Gastrocnemius medialis (tissue), 4 donors: ENCODE results near the gene MKLN1. TPM values are rescaled to one million over a fixed set of nuclear protein-coding genes. Genes with fewer than 3 reads are reported as not detected.

Experiments
- ATAC-seq, 2 donors: fragments of 150-250 bp; one replicate each; pipeline ENCODE4 v1.9.1; 2016
- DNase-seq, 2 donors: peaks; one replicate each; pipeline ENCODE4 v3.0.0-alpha.2; 2019
- H3K27ac ChIP-seq, 4 donors: fragments of 200-600 bp; sonication (generic); 1 replicate in 1 of 4; 2 replicates in 3 of 4; pipeline ENCODE4 v1.5.1; 2016 to 2018; ENCODE audit warnings: mild to moderate bottlenecking in 2 of 4, moderate library complexity in 1 of 4
- H3K27me3 ChIP-seq, 3 donors: fragments of 200-600 bp; sonication (generic) in 2 of 3; 1 replicate in 1 of 3; 2 replicates in 2 of 3; pipeline versions ENCODE4 v1.5.1 to v1.6.0; 2016 to 2019; ENCODE audit warnings: mild to moderate bottlenecking in 1 of 3, moderate library complexity in 1 of 3
- H3K36me3 ChIP-seq, 2 donors: fragments of 200-600 bp; sonication (generic) in 1 of 2; one replicate each; pipeline ENCODE4 v1.5.1; 2017 to 2018
- H3K4me1 ChIP-seq, 2 donors: fragments of 200-600 bp; sonication (generic) in 1 of 2; one replicate each; pipeline ENCODE4 v1.5.1; 2016 to 2017; ENCODE audit warnings: mild to moderate bottlenecking in 2 of 2
- H3K4me3 ChIP-seq, 4 donors: fragments of 200-600 bp; sonication (generic) in 3 of 4; 1 replicate in 1 of 4; 2 replicates in 3 of 4; pipeline ENCODE4 v1.5.1; 2016 to 2019; ENCODE audit warnings: mild to moderate bottlenecking in 2 of 4
- H3K9me3 ChIP-seq, 3 donors: fragments of 200-600 bp; sonication (generic) in 2 of 3; 1 replicate in 1 of 3; 2 replicates in 2 of 3; pipeline ENCODE4 v1.5.1; 2016 to 2019
- CTCF ChIP-seq, 5 experiments: fragments of 450-650 bp in 3 of 5; fragments of 200-600 bp in 2 of 5; sonication (generic) in 2 of 5; IDR thresholded peaks in 4 of 5; conservative IDR thresholded peaks in 1 of 5; 1 replicate in 4 of 5; 2 replicates in 1 of 5; pipeline ENCODE4 v1.5.1; 2016 to 2019; ENCODE audit warnings: antibody characterized with exemption in 5 of 5, mild to moderate bottlenecking in 3 of 5, moderate library complexity in 3 of 5
- POLR2A ChIP-seq, 2 donors: fragments of 450-650 bp; IDR thresholded peaks; one replicate each; pipeline ENCODE4 v1.6.1; 2017; ENCODE audit warnings: antibody characterized with exemption in 2 of 2, mild to moderate bottlenecking in 2 of 2, moderate library complexity in 2 of 2
- in situ Hi-C, 4 donors: fragments of 200-750 bp; cut with MboI; loops; one replicate each; pipeline versions ENCODE4 v1.15.0 to v1.8.0; 2017; ENCODE audit warnings: low sequenced_read_pairs in 4 of 4
- intact Hi-C: fragments of 100-400 bp; cut with DNase I; formaldehyde crosslinking; loops from one replicate; pipeline ENCODE4 v1.15.1; 2023; ENCODE audit warnings: low total_unique reads
- total RNA-seq, 4 donors: library from RNA; depleted of rRNA; stranded (reverse); fragments of >200 nt; gene quantifications; one replicate each; pipeline versions ENCODE4 v1.1.0 to v1.2.3, GENCODE V29; 2016

The MKLN1 gene
- total RNA-seq, 4 donors from 2014 or later, result 29.1 to 81.1 (median 48.9) TPM

- DNase-seq (no peak), ATAC-seq (no peak)
- Histone ChIP-seq H3K27me3 (no peaks in the 10 kb centered on the region), H3K4me1 (peaks cover 27 to 32% of the 10 kb centered on the region in 2 donors), H3K9me3 (no peaks in the 10 kb centered on the region), H3K36me3 (peaks cover 0 to 10% of the 10 kb centered on the region in 2 donors), H3K4me3 (no peak overlapping the region), H3K27ac (peak overlapping the region in 2 of 4 donors; percentile 64 to 77)
- in situ Hi-C loops (no loop called here), intact Hi-C loops (loop anchor here (5.0 kb wide), 1 partner anchor 36 kb away; no protein-coding TSS in a partner anchor)
- TF ChIP-seq CTCF (IDR thresholded peaks at IDR 0.05 in 4 of 5, conservative IDR thresholded peaks at IDR 0.05 in 1 of 5), result no peak
- TF ChIP-seq POLR2A (IDR thresholded peaks at IDR 0.05), result no peak
Measured at GRCh38 chr7:131403322-131403721, 75.6 kb downstream of the MKLN1 start.

GRCh38 chr7:131404226-131404911 lies 76.7 kb downstream of the MKLN1 start:
- Histone ChIP-seq H3K4me1 (peaks cover 29 to 40% of the 10 kb centered on the region in 2 donors), H3K9me3 (no peaks in the 10 kb centered on the region), H3K4me3 (no peak overlapping the region), H3K27ac (peak overlapping the region in 2 of 4 donors; percentile 10 to 43), H3K27me3 (no peaks in the 10 kb centered on the region), H3K36me3 (peaks cover 0 to 10% of the 10 kb centered on the region in 2 donors)
- no peak for DNase-seq
- TF ChIP-seq CTCF (IDR thresholded peaks at IDR 0.05 in 4 of 5, conservative IDR thresholded peaks at IDR 0.05 in 1 of 5) (no peak), POLR2A (IDR thresholded peaks at IDR 0.05) (no peak)
- no peak for ATAC-seq
- intact Hi-C loops (loop anchor here (5.0 kb wide), 1 partner anchor 37 kb away; no protein-coding TSS in a partner anchor), in situ Hi-C loops (no loop called here)

GRCh38 chr7:131409129-131409766 lies 81.6 kb downstream of the MKLN1 start:
- TF ChIP-seq CTCF (IDR thresholded peaks at IDR 0.05 in 4 of 5, conservative IDR thresholded peaks at IDR 0.05 in 1 of 5) (no peak), POLR2A (IDR thresholded peaks at IDR 0.05) (no peak)
- intact Hi-C loops, result no loop called here
- no peak overlapping the region for H3K4me3 ChIP-seq
- H3K36me3 ChIP-seq, result peaks cover 0 to 26% of the 10 kb centered on the region in 2 donors
- no peaks in the 10 kb centered on the region for H3K27me3 ChIP-seq
- ATAC-seq (no peak), DNase-seq (no peak)
- peaks cover 11 to 22% of the 10 kb centered on the region in 2 donors for H3K4me1 ChIP-seq
- no peak overlapping the region for H3K27ac ChIP-seq
- in situ Hi-C loops, result no loop called here
- no peaks in the 10 kb centered on the region for H3K9me3 ChIP-seq

- in situ Hi-C loops, result no loop called here
- ATAC-seq (no peak), DNase-seq (no peak)
- H3K4me1 ChIP-seq, result peaks cover 8 to 21% of the 10 kb centered on the region in 2 donors
- TF ChIP-seq CTCF (IDR thresholded peaks at IDR 0.05 in 4 of 5, conservative IDR thresholded peaks at IDR 0.05 in 1 of 5) (no peak), POLR2A (IDR thresholded peaks at IDR 0.05) (no peak)
- no peaks in the 10 kb centered on the region for H3K27me3 ChIP-seq
- no peak overlapping the region for H3K27ac ChIP-seq
- peaks cover 0 to 41% of the 10 kb centered on the region in 2 donors for H3K36me3 ChIP-seq
- no peaks in the 10 kb centered on the region for H3K9me3 ChIP-seq
- no peak overlapping the region for H3K4me3 ChIP-seq
- intact Hi-C loops, result no loop called here
Measured at GRCh38 chr7:131412031-131412430, 84.4 kb downstream of the MKLN1 start.
